Measurements from ENCODE around the gene MASP1.

- TF ChIP-seq CTCF (IDR thresholded peaks at IDR 0.05 in 2 of 3, conservative IDR thresholded peaks at IDR 0.05 in 1 of 3; ENCODE audit: borderline replicate concordance in 1 of 3, insufficient read depth in 1 of 3, low read depth in 2 of 3, low read length in 2 of 3) (no peak), SP1 (IDR thresholded peaks at IDR 0.05; ENCODE audit: low read depth) (no peak), EGR1 (IDR thresholded peaks at IDR 0.05; ENCODE audit: low read depth) (no peak), POLR2A (IDR thresholded peaks at IDR 0.05; ENCODE audit: borderline replicate concordance, extremely low read depth, insufficient read depth, insufficient read length) (no peak), MAX (IDR thresholded peaks at IDR 0.05) (no peak), ZNF274 (IDR thresholded peaks at IDR 0.05; ENCODE audit: low read depth, low read length) (no peak), ELF1 (IDR thresholded peaks at IDR 0.05; ENCODE audit: borderline replicate concordance, low read depth) (no peak), RAD21 (IDR thresholded peaks at IDR 0.05; ENCODE audit: low read depth) (no peak), TCF7L2 (IDR thresholded peaks at IDR 0.05; ENCODE audit: borderline replicate concordance, extremely low read depth, insufficient read depth, insufficient read length) (no peak), EZH2phosphoT487 (IDR thresholded peaks at IDR 0.05; ENCODE audit: borderline replicate concordance) (no peak), REST (IDR thresholded peaks at IDR 0.05; ENCODE audit: low read depth) (no peak), CEBPB (IDR thresholded peaks at IDR 0.05; ENCODE audit: low read depth) (no peak), JUND (IDR thresholded peaks at IDR 0.05) (no peak)
Measured at GRCh38 chr3:187274977-187275338, 16.6 kb downstream of the MASP1 start.
